HEK293 (cell line): ENCODE measurements around the gene OLFM2.

Experiments
- CTCF ChIP-seq: fragments of 450-650 bp; formaldehyde crosslinking; IDR thresholded peaks from 2 replicates; pipeline ENCODE4 v1.5.1; 2016; ENCODE audit warnings: missing biosample characterization, missing genetic modification characterization
- ELK4 ChIP-seq: IDR thresholded peaks from 2 replicates; pipeline ENCODE4 v1.6.1; 2011; ENCODE audit warnings: mild to moderate bottlenecking, low read depth, low read length, borderline replicate concordance
- HOXD13 ChIP-seq: sonication (generic); formaldehyde crosslinking; IDR thresholded peaks from 2 replicates; pipeline ENCODE4 v1.8.0; 2022; ENCODE audit warnings: missing genetic modification reagents, borderline replicate concordance
- TCF7L2 ChIP-seq: IDR thresholded peaks from 2 replicates; pipeline ENCODE4 v1.6.1; 2011; ENCODE audit warnings: low read depth, mild to moderate bottlenecking, inconsistent platforms, low read length, moderate library complexity, borderline replicate concordance
- ZBTB21 ChIP-seq: fragments of 450-650 bp; formaldehyde crosslinking; IDR thresholded peaks from 2 replicates; pipeline ENCODE4 v1.5.1; 2017; ENCODE audit warnings: missing biosample characterization, missing genetic modification characterization
- ZNF23 ChIP-seq: fragments of 450-650 bp; formaldehyde crosslinking; IDR thresholded peaks from 2 replicates; pipeline ENCODE4 v1.5.1; 2016; ENCODE audit warnings: missing biosample characterization, missing genetic modification characterization, borderline replicate concordance
- ZNF366 ChIP-seq: fragments of 450-650 bp; formaldehyde crosslinking; conservative IDR thresholded peaks from 2 replicates; pipeline ENCODE4 v1.5.1; 2016; ENCODE audit warnings: missing biosample characterization, missing genetic modification characterization
- ZNF548 ChIP-seq: fragments of 450-650 bp; formaldehyde crosslinking; IDR thresholded peaks from 2 replicates; pipeline ENCODE4 v1.5.1; 2016; ENCODE audit warnings: missing biosample characterization, missing genetic modification characterization
- ZNF558 ChIP-seq: fragments of 450-650 bp; formaldehyde crosslinking; IDR thresholded peaks from 2 replicates; pipeline ENCODE4 v1.5.1; 2016; ENCODE audit warnings: missing biosample characterization, missing genetic modification characterization
- ZNF571 ChIP-seq: fragments of 450-650 bp; formaldehyde crosslinking; IDR thresholded peaks from 2 replicates; pipeline ENCODE4 v1.5.0; 2017; ENCODE audit warnings: missing biosample characterization, missing genetic modification characterization
- ZNF639 ChIP-seq: fragments of 450-650 bp; formaldehyde crosslinking; IDR thresholded peaks from 2 replicates; pipeline ENCODE4 v1.5.1; 2016; ENCODE audit warnings: missing biosample characterization, missing genetic modification characterization
- ZNF768 ChIP-seq: fragments of 450-650 bp; formaldehyde crosslinking; IDR thresholded peaks from 2 replicates; pipeline ENCODE4 v1.5.1; 2018; ENCODE audit warnings: missing biosample characterization, mild to moderate bottlenecking, missing genetic modification characterization
- ZNF792 ChIP-seq: fragments of 450-650 bp; formaldehyde crosslinking; IDR thresholded peaks from 2 replicates; pipeline ENCODE4 v1.5.1; 2016; ENCODE audit warnings: missing biosample characterization, missing genetic modification characterization
- TF ChIP-seq, protein P1 (sequence below): fragments of 450-650 bp; formaldehyde crosslinking; IDR thresholded peaks from 2 replicates; pipeline ENCODE4 v1.5.1; 2016; ENCODE audit warnings: missing biosample characterization, missing genetic modification characterization

GRCh38 chr19:9842834-9843625 is 93.3 kb downstream of the OLFM2 start:
- TF ChIP-seq HOXD13 (no peak), ELK4 (no peak), CTCF (no peak), ZNF639 (no peak), ZBTB21 (tag by site-specific recombination) (no peak), TCF7L2 (no peak), ZNF558 (tag by site-specific recombination) (no peak), ZNF768 (no peak), ZNF548 (no peak), ZNF23 (no peak), ZNF792 (tag by site-specific recombination) (no peak), ZNF571 (tag by site-specific recombination) (no peak), ZNF366 (no peak)
- TF ChIP-seq, protein P1, sequence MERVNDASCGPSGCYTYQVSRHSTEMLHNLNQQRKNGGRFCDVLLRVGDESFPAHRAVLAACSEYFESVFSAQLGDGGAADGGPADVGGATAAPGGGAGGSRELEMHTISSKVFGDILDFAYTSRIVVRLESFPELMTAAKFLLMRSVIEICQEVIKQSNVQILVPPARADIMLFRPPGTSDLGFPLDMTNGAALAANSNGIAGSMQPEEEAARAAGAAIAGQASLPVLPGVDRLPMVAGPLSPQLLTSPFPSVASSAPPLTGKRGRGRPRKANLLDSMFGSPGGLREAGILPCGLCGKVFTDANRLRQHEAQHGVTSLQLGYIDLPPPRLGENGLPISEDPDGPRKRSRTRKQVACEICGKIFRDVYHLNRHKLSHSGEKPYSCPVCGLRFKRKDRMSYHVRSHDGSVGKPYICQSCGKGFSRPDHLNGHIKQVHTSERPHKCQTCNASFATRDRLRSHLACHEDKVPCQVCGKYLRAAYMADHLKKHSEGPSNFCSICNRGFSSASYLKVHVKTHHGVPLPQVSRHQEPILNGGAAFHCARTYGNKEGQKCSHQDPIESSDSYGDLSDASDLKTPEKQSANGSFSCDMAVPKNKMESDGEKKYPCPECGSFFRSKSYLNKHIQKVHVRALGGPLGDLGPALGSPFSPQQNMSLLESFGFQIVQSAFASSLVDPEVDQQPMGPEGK = no peak
